MCF 10A (cell line): ENCODE results near the gene UPF1. TPM values are rescaled to one million over a fixed set of nuclear protein-coding genes. Genes with fewer than 3 reads are reported as not detected.

Source experiments
- BruUV-seq: library from RNA; stranded (reverse); fragments of 400-500 nt; replicated peaks from 2 replicates; lab custom pipeline; 2021; lab: Mats Ljungman, UMichigan
- CTCF ChIA-PET: fragments of 300-600 bp; sonication (Branson Sonifier 250); formaldehyde crosslinking; extraction: SDS; loops from one replicate; lab custom pipeline; 2021; ENCODE audit warnings: antibody characterized with exemption, inconsistent platforms; lab: Yijun Ruan, JAX
- POLR2A ChIA-PET: fragments of 300-600, 350-650 bp; sonication (Branson Sonifier 250); formaldehyde crosslinking; extraction: SDS; loops from one replicate; lab custom pipeline; 2020; ENCODE audit warnings: antibody characterized with exemption, inconsistent platforms; lab: Yijun Ruan, JAX
- DNase-seq: peaks from one replicate; pipeline ENCODE4 v3.0.0-alpha.2; 2018; ENCODE audit not compliant: unreplicated experiment
- H3K27ac Mint-ChIP-seq: one replicate; pipeline ENCODE4 v1.8.0; 2022; ENCODE audit warnings: mild to moderate bottlenecking, low read depth, mixed read lengths; ENCODE audit not compliant: unreplicated experiment
- H3K27me3 Mint-ChIP-seq: one replicate; pipeline ENCODE4 v1.8.0; 2022; ENCODE audit warnings: mixed read lengths; ENCODE audit not compliant: insufficient read depth, unreplicated experiment
- H3K36me3 Mint-ChIP-seq: one replicate; pipeline ENCODE4 v1.8.0; 2022; ENCODE audit warnings: mild to moderate bottlenecking, moderate library complexity, mixed read lengths; ENCODE audit not compliant: insufficient read depth, unreplicated experiment
- H3K4me1 Mint-ChIP-seq: one replicate; pipeline ENCODE4 v1.8.0; 2022; ENCODE audit warnings: mixed read lengths; ENCODE audit not compliant: insufficient read depth, unreplicated experiment
- H3K4me3 Mint-ChIP-seq: one replicate; pipeline ENCODE4 v1.8.0; 2022; ENCODE audit warnings: mild to moderate bottlenecking, moderate library complexity, mixed read lengths; ENCODE audit not compliant: unreplicated experiment
- H3K9me3 Mint-ChIP-seq: one replicate; pipeline ENCODE4 v1.8.0; 2022; ENCODE audit warnings: mixed read lengths; ENCODE audit not compliant: unreplicated experiment
- CTCF ChIP-seq: fragments of 200-600 bp; IDR thresholded peaks from one replicate; pipeline ENCODE4 v1.8.0; 2022; ENCODE audit warnings: antibody characterized with exemption, mild to moderate bottlenecking; ENCODE audit not compliant: unreplicated experiment
- intact Hi-C: fragments of 100-400 bp; cut with micrococcal nuclease; formaldehyde crosslinking; loops from 2 replicates; pipeline ENCODE4 v1.14.1; 2022
- total RNA-seq: library from RNA; stranded (reverse); gene quantifications from 2 replicates; pipeline ENCODE4 v1.2.3, GENCODE V29; 2022

Gene UPF1
- total RNA-seq, 1 experiment from 2014 or later: 79.8 TPM

- no peak for TF ChIP-seq CTCF
- POLR2A ChIA-PET: interaction anchor here (1.2 kb wide), 1 partner anchor 20 kb away, joined by 4 read pairs; no protein-coding TSS in a partner anchor
- Mint-ChIP-seq H3K4me3 (no peak overlapping the region), H3K4me1 (peaks cover 9% of the 10 kb centered on the region), H3K9me3 (no peaks in the 10 kb centered on the region), H3K27me3 (no peaks in the 10 kb centered on the region), H3K27ac (no peak overlapping the region), H3K36me3 (peaks cover 87% of the 10 kb centered on the region)
- intact Hi-C loops: no loop called here
- CTCF ChIA-PET: interaction anchor here (5.1 kb wide), 1 partner anchor 13 kb away, joined by 22 read pairs; no protein-coding TSS in a partner anchor
- no TSS peak for BruUV-seq
- DNase-seq: no peak
Measured at GRCh38 chr19:18853755-18854427, 22.1 kb downstream of the UPF1 start.

GRCh38 chr19:18854982-18855381, 23.2 kb downstream of the UPF1 start:
- Mint-ChIP-seq H3K9me3 (no peaks in the 10 kb centered on the region), H3K27me3 (no peaks in the 10 kb centered on the region)

GRCh38 chr19:18855647-18856384, 24.1 kb downstream of the UPF1 start:
- Mint-ChIP-seq H3K9me3 (no peaks in the 10 kb centered on the region), H3K36me3 (peaks cover 89% of the 10 kb centered on the region), H3K27ac (no peak overlapping the region), H3K4me3 (no peak overlapping the region), H3K27me3 (no peaks in the 10 kb centered on the region), H3K4me1 (no peaks in the 10 kb centered on the region)
- DNase-seq: no peak
- ChIA-PET POLR2A (interaction anchor here (0.7 to 2.2 kb wide), 2 partner anchors 22 to 24 kb away, joined by 4 to 7 read pairs; no protein-coding TSS in a partner anchor), CTCF (interaction anchor here (0.6 to 5.1 kb wide), 10 partner anchors 8 to 263 kb away, joined by 3 to 39 read pairs (median 6); no protein-coding TSS in a partner anchor)
- intact Hi-C loops: no loop called here
- BruUV-seq: no TSS peak
- no peak for TF ChIP-seq CTCF

More at GRCh38 chr19:18854982-18855381, 23.2 kb downstream of the UPF1 start:
- BruUV-seq: no TSS peak
- Mint-ChIP-seq H3K4me1 (no peaks in the 10 kb centered on the region), H3K27ac (no peak overlapping the region), H3K36me3 (peaks cover 87% of the 10 kb centered on the region), H3K4me3 (no peak overlapping the region)
- CTCF ChIA-PET: interaction anchor here (0.6 to 5.1 kb wide), 5 partner anchors 7 to 235 kb away, joined by 3 to 39 read pairs (median 6); no protein-coding TSS in a partner anchor
- no peak for TF ChIP-seq CTCF
- POLR2A ChIA-PET: interaction anchor here (0.7 to 2.2 kb wide), 2 partner anchors 21 to 23 kb away, joined by 4 to 7 read pairs; no protein-coding TSS in a partner anchor
- DNase-seq: no peak
- intact Hi-C loops: no loop called here
